HL-60 (cell line): ENCODE data around the gene ZSCAN1.

Experiments used
- DNase-seq, 2 experiments: peaks; one replicate each; pipeline ENCODE4 v3.0.0-alpha.2; 2010 to 2020; ENCODE audit warnings: low read depth in 1 of 2, low spot score in 1 of 2
- H3K27ac ChIP-seq: fragments of 250-450 bp; sonication (Bioruptor Pico); replicated peaks from 2 replicates; pipeline ENCODE4 v1.5.1; 2020; ENCODE audit warnings: mild to moderate bottlenecking, moderate library complexity
- H3K27me3 ChIP-seq: fragments of 250-450 bp; sonication (Bioruptor Pico); 2 replicates; pipeline ENCODE4 v1.5.1; 2021; ENCODE audit warnings: mild to moderate bottlenecking, moderate library complexity; ENCODE audit not compliant: insufficient read depth, poor library complexity, severe bottlenecking
- H3K4me3 ChIP-seq: replicated peaks from 2 replicates; pipeline ENCODE4 v1.5.1; 2011; ENCODE audit warnings: mild to moderate bottlenecking, control low read depth, low read length; ENCODE audit not compliant: insufficient read depth
- GABPA ChIP-seq: IDR thresholded peaks from 2 replicates; pipeline ENCODE4 v1.6.1; 2012; ENCODE audit warnings: low read depth
- POLR2AphosphoS5 ChIP-seq: IDR thresholded peaks from 2 replicates; pipeline ENCODE4 v1.6.1; 2012; ENCODE audit warnings: low read depth
- SPI1 ChIP-seq: IDR thresholded peaks from 2 replicates; pipeline ENCODE4 v1.6.1; 2012; ENCODE audit warnings: low read depth, mild to moderate bottlenecking, borderline replicate concordance
- TF ChIP-seq, protein P1 (sequence below): IDR thresholded peaks from one replicate; pipeline ENCODE4 v1.5.1; 2011; ENCODE audit warnings: low read length, control low read depth, inconsistent platforms; ENCODE audit not compliant: insufficient read depth
- TF ChIP-seq, protein P2 (sequence below): IDR thresholded peaks from 2 replicates; pipeline ENCODE4 v1.6.1; 2012; ENCODE audit warnings: low read depth; ENCODE audit not compliant: insufficient replicate concordance

Gene ZSCAN1

GRCh38 chr19:58044391-58044790 lies 10.6 kb downstream of the ZSCAN1 start:
- H3K4me3 ChIP-seq = no peak overlapping the region
- TF ChIP-seq POLR2AphosphoS5 (no peak), GABPA (no peak)
- TF ChIP-seq, protein P1, sequence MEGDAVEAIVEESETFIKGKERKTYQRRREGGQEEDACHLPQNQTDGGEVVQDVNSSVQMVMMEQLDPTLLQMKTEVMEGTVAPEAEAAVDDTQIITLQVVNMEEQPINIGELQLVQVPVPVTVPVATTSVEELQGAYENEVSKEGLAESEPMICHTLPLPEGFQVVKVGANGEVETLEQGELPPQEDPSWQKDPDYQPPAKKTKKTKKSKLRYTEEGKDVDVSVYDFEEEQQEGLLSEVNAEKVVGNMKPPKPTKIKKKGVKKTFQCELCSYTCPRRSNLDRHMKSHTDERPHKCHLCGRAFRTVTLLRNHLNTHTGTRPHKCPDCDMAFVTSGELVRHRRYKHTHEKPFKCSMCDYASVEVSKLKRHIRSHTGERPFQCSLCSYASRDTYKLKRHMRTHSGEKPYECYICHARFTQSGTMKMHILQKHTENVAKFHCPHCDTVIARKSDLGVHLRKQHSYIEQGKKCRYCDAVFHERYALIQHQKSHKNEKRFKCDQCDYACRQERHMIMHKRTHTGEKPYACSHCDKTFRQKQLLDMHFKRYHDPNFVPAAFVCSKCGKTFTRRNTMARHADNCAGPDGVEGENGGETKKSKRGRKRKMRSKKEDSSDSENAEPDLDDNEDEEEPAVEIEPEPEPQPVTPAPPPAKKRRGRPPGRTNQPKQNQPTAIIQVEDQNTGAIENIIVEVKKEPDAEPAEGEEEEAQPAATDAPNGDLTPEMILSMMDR = no peak
- H3K27me3 ChIP-seq = no peaks in the 10 kb centered on the region

GRCh38 chr19:58044886-58045285 lies 11.1 kb downstream of the ZSCAN1 start:
- TF ChIP-seq, protein P2, sequence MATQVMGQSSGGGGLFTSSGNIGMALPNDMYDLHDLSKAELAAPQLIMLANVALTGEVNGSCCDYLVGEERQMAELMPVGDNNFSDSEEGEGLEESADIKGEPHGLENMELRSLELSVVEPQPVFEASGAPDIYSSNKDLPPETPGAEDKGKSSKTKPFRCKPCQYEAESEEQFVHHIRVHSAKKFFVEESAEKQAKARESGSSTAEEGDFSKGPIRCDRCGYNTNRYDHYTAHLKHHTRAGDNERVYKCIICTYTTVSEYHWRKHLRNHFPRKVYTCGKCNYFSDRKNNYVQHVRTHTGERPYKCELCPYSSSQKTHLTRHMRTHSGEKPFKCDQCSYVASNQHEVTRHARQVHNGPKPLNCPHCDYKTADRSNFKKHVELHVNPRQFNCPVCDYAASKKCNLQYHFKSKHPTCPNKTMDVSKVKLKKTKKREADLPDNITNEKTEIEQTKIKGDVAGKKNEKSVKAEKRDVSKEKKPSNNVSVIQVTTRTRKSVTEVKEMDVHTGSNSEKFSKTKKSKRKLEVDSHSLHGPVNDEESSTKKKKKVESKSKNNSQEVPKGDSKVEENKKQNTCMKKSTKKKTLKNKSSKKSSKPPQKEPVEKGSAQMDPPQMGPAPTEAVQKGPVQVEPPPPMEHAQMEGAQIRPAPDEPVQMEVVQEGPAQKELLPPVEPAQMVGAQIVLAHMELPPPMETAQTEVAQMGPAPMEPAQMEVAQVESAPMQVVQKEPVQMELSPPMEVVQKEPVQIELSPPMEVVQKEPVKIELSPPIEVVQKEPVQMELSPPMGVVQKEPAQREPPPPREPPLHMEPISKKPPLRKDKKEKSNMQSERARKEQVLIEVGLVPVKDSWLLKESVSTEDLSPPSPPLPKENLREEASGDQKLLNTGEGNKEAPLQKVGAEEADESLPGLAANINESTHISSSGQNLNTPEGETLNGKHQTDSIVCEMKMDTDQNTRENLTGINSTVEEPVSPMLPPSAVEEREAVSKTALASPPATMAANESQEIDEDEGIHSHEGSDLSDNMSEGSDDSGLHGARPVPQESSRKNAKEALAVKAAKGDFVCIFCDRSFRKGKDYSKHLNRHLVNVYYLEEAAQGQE = no peak
- TF ChIP-seq, protein P1 = no peak
- TF ChIP-seq GABPA = no peak
- no peak for TF ChIP-seq SPI1
- TF ChIP-seq POLR2AphosphoS5 = no peak
- DNase-seq = no peak
- Histone ChIP-seq H3K4me3 (no peak overlapping the region), H3K27ac (no peak overlapping the region), H3K27me3 (no peaks in the 10 kb centered on the region)

More at GRCh38 chr19:58044391-58044790, 10.6 kb downstream of the ZSCAN1 start:
- no peak overlapping the region for H3K27ac ChIP-seq
- no peak for DNase-seq

- no peaks in the 10 kb centered on the region for H3K27me3 ChIP-seq
- H3K27ac ChIP-seq = no peak overlapping the region
- TF ChIP-seq, protein P1 = no peak
- TF ChIP-seq, protein P2 = no peak
- TF ChIP-seq POLR2AphosphoS5 (no peak), GABPA (no peak), SPI1 (no peak)
- H3K4me3 ChIP-seq = no peak overlapping the region
- no peak for DNase-seq
Observed at GRCh38 chr19:58045411-58046050, 11.7 kb downstream of the ZSCAN1 start.

GRCh38 chr19:58046856-58047255 lies 13.0 kb downstream of the ZSCAN1 start:
- no peak for TF ChIP-seq SPI1
- TF ChIP-seq, protein P2 = no peak
- TF ChIP-seq, protein P1 = no peak
- TF ChIP-seq GABPA = no peak
- no peak for TF ChIP-seq POLR2AphosphoS5
- H3K4me3 ChIP-seq = no peak overlapping the region
- DNase-seq = no peak
- H3K27me3 ChIP-seq = no peaks in the 10 kb centered on the region
- no peak overlapping the region for H3K27ac ChIP-seq
